DMS114 treated with DMSO at 0.1 percent for 48 hours (cell line): Measurements from ENCODE around the gene CLEC4D.
"Not testable (repeated sequence)": the region's sequence is repeated elsewhere in the genome, so short reads cannot be mapped to it uniquely, and the experiment has no call there.

Experiments
- DNase-seq: peaks from one replicate; lab custom pipeline; 2025; ENCODE audit not compliant: unreplicated experiment; lab: John Stamatoyannopoulos, UW

Gene CLEC4D

DNA sequence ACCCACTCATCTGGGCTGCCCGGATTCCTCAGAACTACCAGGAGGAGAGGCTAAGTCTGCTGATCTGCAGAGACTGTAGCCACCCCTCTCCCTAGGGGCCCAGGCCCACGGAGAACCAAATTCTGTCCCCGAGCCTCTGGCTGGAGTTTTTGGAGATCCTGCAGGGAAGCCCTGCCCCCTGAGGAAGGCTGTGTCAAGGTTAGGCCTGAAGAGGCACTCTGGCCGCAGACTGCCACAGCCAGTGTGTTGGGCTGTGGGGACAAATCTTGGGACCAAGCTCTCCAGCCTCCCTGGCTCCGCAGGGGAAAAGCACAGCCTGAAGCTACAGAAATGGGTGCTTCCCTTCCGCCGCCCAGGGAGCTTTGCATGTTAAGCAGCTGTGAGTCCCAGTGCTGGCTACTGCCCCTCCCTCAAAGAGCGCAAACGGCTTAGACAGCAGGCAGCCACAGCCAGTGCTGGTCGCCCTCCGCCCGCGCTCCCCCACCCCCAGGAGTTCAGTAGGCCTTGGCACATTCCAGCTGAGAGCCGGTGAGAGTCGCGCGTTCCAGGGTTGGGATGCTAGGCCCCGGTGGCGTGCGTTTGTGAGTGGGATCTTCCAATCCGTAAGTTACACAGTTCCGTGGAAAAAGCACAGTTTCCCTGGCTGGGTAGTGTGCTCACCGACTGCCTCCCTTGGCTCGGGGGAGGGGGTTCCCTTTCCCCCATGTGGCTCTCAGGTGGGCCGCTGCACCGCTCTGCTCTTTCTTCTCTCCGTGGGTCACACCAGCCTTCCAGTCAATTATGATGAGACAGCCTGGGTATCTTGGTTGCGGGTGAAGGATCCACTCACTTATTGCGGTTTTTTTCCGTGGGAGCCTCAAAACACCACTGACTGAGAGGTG is 14.2 kb downstream of the CLEC4D start:
- DNase-seq = no peak

- DNase-seq = no peak
Observed at GRCh38 chr12:8532045-8532444, 18.7 kb downstream of the CLEC4D start.

- DNase-seq = peak; percentile 30
Observed at GRCh38 chr12:8537820-8538219, 24.5 kb downstream of the CLEC4D start.

GRCh38 chr12:8540831-8541230 is 27.5 kb downstream of the CLEC4D start, which contains the start of gene CLEC4E:
Gene CLEC4E, minus strand, starts transcription at chr12:8540905. Its CDS starts 108 bp downstream, at chr12:8540797.
- DNase-seq = not testable (repeated sequence)

DNA sequence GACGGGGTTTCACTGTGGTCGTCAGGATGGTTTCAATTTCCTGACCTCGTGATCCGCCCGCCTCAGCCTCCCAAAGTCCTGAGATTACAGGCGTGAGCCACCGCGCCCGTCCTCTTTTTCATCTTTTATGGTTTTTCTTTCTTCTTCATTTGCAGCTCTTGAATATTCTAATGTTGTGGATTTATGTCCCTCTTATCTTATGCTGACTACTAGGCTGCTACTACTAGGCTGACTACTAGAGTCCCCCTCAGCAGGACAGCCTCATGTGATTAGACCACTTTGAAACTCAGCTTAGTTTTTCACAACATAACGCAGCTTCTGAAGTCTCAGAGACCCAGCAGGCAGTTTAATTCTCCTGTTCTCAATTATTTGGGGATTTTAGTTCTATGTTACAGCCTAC is 28.3 kb downstream of the CLEC4D start:
- no peak for DNase-seq

- peak; percentile 58 for DNase-seq
Observed at GRCh38 chr12:8544295-8544694, 31.0 kb downstream of the CLEC4D start.

- DNase-seq = no peak
Observed at GRCh38 chr12:8546591-8546990, 33.3 kb downstream of the CLEC4D start.

GRCh38 chr12:8547645-8548044 is 34.3 kb downstream of the CLEC4D start:
- DNase-seq = no peak

- DNase-seq = no peak
Observed at GRCh38 chr12:8548192-8548591, 34.9 kb downstream of the CLEC4D start.

- no peak for DNase-seq
Observed at GRCh38 chr12:8549381-8549780, 36.1 kb downstream of the CLEC4D start.

DNA sequence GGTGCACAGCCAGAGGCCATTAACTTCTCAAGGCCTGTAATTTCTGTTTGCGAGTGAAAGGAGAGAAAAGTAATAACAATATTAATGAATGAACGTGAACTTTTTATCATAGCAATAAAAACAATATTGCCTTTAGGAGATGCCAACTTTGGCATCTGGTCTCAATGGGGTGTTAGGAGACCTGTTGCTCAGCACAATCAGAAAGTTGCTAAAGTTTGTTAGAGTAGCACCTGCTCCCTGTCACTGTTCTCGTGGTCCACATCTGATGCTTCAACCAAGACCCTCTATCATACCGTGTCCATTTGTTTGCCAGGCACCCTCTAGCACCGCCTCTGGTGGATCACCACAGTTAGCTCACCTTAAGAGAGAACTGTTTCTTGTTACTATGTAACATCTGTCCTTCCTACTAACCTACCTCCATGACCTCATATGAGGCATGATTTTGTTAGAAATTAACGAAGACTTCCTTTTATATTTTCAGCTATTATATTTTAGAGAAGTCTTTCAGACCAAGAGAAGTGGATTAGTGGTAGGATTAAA is 39.9 kb downstream of the CLEC4D start:
- DNase-seq = no peak

GRCh38 chr12:8554451-8555195 is 41.3 kb downstream of the CLEC4D start:
- DNase-seq = no peak

DNA sequence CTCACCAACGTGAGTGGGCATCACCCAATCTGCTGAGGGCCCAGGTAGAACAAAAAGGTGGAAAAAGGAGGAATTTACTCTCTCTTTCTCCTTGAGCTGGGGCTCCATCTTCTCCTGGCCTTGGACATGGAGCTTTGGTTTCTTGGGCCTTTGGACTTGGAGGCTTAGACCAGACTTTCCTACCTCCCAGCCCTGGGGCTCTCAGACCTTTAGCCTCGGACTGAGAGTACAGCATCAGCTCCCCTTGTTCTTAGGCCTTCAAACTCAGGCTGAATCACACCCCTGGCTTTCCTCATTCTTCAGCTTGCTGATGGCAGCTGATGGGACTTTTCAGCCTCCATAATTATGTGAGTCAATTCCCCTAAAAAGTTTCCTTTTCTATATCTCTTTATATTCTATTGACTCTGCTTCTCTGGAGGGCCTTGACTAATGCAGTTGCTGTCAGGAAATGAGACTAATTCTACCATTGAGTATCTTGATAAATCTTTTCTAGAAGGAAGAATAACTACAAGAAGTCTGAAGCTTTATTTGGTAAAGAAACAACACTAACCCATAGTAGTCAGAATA is 43.3 kb downstream of the CLEC4D start:
- DNase-seq = no peak

DNA sequence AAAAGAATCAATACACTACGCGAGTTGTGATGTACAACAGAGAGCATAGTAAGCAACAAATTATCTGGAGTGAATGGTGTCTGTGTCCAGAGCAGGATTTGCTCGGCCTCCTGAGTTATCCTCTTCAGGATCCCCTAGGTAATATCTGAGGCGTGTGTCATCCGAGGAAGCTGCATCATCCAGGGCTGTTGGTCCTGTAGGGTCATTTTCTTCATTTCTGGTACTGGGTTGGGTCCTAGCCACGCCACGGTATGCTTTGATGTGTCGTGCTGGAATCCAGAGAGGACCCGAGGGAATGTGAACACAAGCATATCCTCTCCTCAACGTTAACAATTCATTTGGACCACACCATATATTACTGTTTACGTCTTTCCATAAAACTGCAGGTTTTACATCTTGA is 46.4 kb downstream of the CLEC4D start:
- no peak for DNase-seq

DNA sequence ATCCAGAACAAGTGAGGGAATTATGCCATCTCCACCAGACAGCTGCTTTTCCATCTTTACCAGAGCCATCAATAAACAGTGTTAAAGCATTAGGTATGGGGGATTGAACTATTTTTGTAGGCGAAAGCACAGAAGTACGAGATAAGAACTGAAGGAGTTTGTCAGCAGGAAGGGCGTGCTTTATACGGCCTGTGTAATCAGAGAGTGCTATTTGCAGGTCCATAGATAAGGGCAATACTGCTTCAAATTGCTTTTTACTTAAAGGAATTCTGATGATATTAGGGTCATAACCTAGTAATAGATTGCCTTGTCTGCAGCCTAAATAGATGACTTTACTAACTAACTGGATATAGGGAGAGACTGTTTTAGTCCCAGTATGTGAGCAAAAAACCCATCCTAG is 47.7 kb downstream of the CLEC4D start:
- DNase-seq = no peak

DNA sequence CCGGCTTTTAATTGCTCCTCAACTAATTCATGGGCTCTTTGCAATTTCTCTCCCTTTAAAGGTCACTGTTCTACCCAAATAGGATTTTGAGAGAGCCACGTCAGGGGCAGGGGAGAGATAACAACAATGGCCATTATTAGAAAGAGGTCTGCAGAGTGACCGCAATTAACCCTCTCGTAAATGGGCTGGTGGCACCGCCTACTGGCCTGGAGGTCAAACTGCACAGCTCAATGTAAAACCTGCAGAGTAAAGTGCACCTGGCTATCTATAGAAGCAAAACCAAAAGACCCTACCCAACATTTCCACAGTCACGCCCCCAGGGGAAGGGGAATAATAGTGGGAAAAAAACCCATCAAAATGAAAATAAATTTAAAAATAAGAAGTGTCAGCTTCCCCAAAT is 49.0 kb downstream of the CLEC4D start:
- DNase-seq = no peak

- no peak for DNase-seq
Observed at GRCh38 chr12:8563356-8563755, 50.1 kb downstream of the CLEC4D start.

- no peak for DNase-seq
Observed at GRCh38 chr12:8564656-8565055, 51.4 kb downstream of the CLEC4D start.

GRCh38 chr12:8566052-8566451 is 52.7 kb downstream of the CLEC4D start:
- DNase-seq = not testable (repeated sequence)

DNA sequence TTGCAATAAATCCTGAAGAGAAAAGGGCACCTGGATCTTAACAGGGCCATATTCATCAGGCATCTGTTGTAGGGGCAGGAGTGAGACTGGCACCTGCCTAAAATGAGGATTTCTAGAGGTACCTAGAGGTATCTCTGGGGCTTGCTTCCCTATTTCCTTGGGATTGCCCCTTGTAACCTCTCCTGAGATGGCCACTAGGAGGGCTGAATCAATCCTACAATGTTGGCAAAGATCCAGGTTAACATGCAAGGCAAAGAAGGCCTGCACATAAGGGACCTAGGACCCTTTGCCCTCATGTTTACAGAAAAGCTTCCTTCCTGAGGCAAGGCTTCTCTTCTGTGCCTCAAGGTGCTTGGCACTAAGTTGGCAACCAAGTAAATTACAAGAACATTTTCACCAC is 53.2 kb downstream of the CLEC4D start:
- no peak for DNase-seq
